Activated naive CD4-positive, alpha-beta T cell treated with anti-CD3 and anti-CD28 coated beads, Interleukin-2, amount 10 ng/mL, durations not matched to agents 7 days and 5 days (primary cell): Measurements from ENCODE around the gene CRB3.
A peak's percentile ranks its signal among the peaks of the same experiment; 100 is the strongest.

ENCODE experiments used
- CTCF ChIA-PET: fragments of 350-600 bp; sonication (Branson Sonifier 250); formaldehyde crosslinking; loops from one replicate; lab custom pipeline; 2021; ENCODE audit warnings: antibody characterized with exemption; lab: Charles Lee
- DNase-seq: peaks from one replicate; pipeline ENCODE4 v3.0.0-alpha.2; 2020
- H3K27ac Mint-ChIP-seq: one replicate; pipeline ENCODE4 v1.8.0; 2021; ENCODE audit warnings: mild to moderate bottlenecking, moderate library complexity, mixed read lengths
- H3K27me3 Mint-ChIP-seq: one replicate; pipeline ENCODE4 v1.8.0; 2021; ENCODE audit warnings: mild to moderate bottlenecking, mixed read lengths
- H3K36me3 Mint-ChIP-seq: one replicate; pipeline ENCODE4 v1.8.0; 2021; ENCODE audit warnings: mixed read lengths
- H3K4me1 Mint-ChIP-seq: one replicate; pipeline ENCODE4 v1.8.0; 2021; ENCODE audit warnings: mixed read lengths
- H3K4me3 Mint-ChIP-seq: one replicate; pipeline ENCODE4 v1.8.0; 2021; ENCODE audit warnings: mild to moderate bottlenecking, moderate library complexity, mixed read lengths
- H3K9me3 Mint-ChIP-seq: one replicate; pipeline ENCODE4 v1.8.0; 2021; ENCODE audit warnings: mixed read lengths

The CRB3 gene

GRCh38 chr19:6450166-6450565, 13.9 kb upstream of the CRB3 start:
- no peak overlapping the region for H3K4me3 Mint-ChIP-seq
- no peaks in the 10 kb centered on the region for H3K27me3 Mint-ChIP-seq
- no peak for DNase-seq
- H3K4me1 Mint-ChIP-seq, result no peaks in the 10 kb centered on the region
- CTCF ChIA-PET, result no interaction called here
- peaks cover 38% of the 10 kb centered on the region for H3K36me3 Mint-ChIP-seq
- peaks cover 21% of the 10 kb centered on the region for H3K9me3 Mint-ChIP-seq
- H3K27ac Mint-ChIP-seq, result no peak overlapping the region

DNA sequence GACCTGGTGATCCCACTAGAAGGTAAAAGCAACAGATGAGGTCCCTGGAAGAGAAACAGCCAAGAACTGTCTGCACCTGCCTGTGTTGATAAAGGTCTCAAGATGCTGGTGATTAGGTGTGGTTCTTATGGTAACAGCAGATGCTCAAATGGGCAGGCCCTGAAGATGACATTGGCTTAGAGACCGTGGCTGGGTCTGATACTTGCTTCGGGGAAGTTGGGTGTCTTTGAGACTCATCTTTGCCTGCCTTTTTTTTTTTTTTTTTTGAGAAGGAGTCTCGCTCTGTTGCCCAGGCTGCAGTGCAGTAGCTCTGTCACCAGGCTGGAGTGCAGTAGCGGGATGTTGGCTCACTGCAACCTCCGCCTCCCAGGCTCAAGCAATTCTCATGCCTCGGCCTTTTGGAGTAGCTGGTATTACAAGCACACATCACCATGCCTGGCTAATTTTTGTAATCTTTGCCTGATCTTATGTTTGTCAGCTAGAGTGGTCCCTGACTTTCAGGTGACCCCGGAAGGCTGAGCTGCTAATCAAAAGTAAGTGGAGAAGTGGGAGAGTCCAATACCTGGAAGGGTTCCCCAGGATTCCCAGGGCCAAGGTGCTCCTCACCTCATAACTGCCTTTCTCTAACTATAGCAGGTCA, 12.4 kb upstream of the CRB3 start:
- Mint-ChIP-seq H3K36me3 (peaks cover 46% of the 10 kb centered on the region), H3K27ac (no peak overlapping the region), H3K9me3 (peaks cover 29% of the 10 kb centered on the region), H3K4me3 (no peak overlapping the region), H3K4me1 (no peaks in the 10 kb centered on the region), H3K27me3 (no peaks in the 10 kb centered on the region)
- CTCF ChIA-PET, result no interaction called here
- DNase-seq, result no peak

- H3K9me3 Mint-ChIP-seq, result peaks cover 29% of the 10 kb centered on the region
- peaks cover 48% of the 10 kb centered on the region for H3K36me3 Mint-ChIP-seq
- no peaks in the 10 kb centered on the region for H3K4me1 Mint-ChIP-seq
- DNase-seq, result no peak
- H3K4me3 Mint-ChIP-seq, result no peak overlapping the region
- CTCF ChIA-PET, result no interaction called here
- no peak overlapping the region for H3K27ac Mint-ChIP-seq
- H3K27me3 Mint-ChIP-seq, result no peaks in the 10 kb centered on the region
Measured at GRCh38 chr19:6452223-6452614, 11.9 kb upstream of the CRB3 start.

GRCh38 chr19:6452899-6453298, 11.2 kb upstream of the CRB3 start:
- no peak for DNase-seq
- H3K9me3 Mint-ChIP-seq, result peaks cover 29% of the 10 kb centered on the region
- CTCF ChIA-PET, result no interaction called here
- no peaks in the 10 kb centered on the region for H3K27me3 Mint-ChIP-seq
- H3K4me1 Mint-ChIP-seq, result peaks cover under 1% of the 10 kb centered on the region
- no peak overlapping the region for H3K4me3 Mint-ChIP-seq
- H3K27ac Mint-ChIP-seq, result no peak overlapping the region
- H3K36me3 Mint-ChIP-seq, result peaks cover 51% of the 10 kb centered on the region

DNA sequence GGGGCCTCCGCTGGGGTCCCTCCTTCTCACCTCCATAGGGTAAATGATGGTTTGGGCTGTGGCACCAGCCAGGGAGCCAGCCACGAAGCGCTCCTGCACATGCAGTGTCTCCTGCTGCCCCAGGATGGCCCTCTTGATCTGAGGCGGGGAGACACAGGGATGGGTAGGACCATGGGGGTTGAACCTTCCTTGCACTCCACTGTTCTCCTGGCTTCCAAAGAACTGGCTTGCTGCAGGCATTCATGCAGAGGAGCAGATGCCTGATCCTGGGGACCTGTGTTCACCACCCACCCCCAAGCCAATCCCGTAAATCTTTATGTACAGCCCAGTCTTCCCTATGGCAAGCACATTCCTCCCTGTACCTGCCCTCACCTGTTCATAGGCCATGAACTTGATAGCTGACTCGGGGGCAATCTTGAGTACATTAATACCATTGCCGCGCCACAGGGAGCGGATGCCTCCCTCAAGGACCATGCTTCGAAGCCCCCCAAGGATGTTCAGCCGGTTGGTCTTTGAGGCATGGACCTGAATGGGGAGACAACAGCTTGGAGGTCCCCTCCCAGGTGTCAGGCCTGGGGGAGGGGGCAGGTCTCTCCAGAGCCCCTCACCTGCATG, 10.0 kb upstream of the CRB3 start:
- H3K4me1 Mint-ChIP-seq, result peaks cover 12% of the 10 kb centered on the region
- no peak overlapping the region for H3K4me3 Mint-ChIP-seq
- H3K36me3 Mint-ChIP-seq, result peaks cover 51% of the 10 kb centered on the region
- no peaks in the 10 kb centered on the region for H3K27me3 Mint-ChIP-seq
- peaks cover 29% of the 10 kb centered on the region for H3K9me3 Mint-ChIP-seq
- CTCF ChIA-PET, result no interaction called here
- no peak for DNase-seq
- H3K27ac Mint-ChIP-seq, result no peak overlapping the region

DNA sequence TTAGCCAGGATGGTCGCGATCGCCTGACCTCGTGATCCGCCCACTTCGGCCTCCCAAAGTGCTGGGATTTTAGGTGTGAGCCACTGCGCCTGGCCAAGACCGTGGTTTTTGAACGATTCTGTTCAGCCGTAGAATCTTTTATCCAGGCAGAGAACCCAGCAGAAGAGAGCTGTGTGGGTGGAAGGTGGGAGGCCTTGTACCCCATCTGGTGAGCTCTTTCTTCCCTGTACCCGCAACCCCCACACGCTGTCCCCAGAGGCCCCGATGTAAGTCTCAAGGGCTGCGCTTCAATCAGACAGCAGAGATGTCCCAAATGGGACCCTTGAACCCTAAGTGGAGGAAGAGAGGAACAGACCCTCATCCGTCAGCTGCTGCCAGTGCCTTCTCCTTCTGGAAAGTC, 8.1 kb upstream of the CRB3 start:
- H3K4me1 Mint-ChIP-seq, result peaks cover 19% of the 10 kb centered on the region
- no peak overlapping the region for H3K4me3 Mint-ChIP-seq
- CTCF ChIA-PET, result no interaction called here
- H3K27ac Mint-ChIP-seq, result no peak overlapping the region
- H3K27me3 Mint-ChIP-seq, result peaks cover 4% of the 10 kb centered on the region
- no peak for DNase-seq
- H3K36me3 Mint-ChIP-seq, result peaks cover 48% of the 10 kb centered on the region
- peaks cover 29% of the 10 kb centered on the region for H3K9me3 Mint-ChIP-seq

DNA sequence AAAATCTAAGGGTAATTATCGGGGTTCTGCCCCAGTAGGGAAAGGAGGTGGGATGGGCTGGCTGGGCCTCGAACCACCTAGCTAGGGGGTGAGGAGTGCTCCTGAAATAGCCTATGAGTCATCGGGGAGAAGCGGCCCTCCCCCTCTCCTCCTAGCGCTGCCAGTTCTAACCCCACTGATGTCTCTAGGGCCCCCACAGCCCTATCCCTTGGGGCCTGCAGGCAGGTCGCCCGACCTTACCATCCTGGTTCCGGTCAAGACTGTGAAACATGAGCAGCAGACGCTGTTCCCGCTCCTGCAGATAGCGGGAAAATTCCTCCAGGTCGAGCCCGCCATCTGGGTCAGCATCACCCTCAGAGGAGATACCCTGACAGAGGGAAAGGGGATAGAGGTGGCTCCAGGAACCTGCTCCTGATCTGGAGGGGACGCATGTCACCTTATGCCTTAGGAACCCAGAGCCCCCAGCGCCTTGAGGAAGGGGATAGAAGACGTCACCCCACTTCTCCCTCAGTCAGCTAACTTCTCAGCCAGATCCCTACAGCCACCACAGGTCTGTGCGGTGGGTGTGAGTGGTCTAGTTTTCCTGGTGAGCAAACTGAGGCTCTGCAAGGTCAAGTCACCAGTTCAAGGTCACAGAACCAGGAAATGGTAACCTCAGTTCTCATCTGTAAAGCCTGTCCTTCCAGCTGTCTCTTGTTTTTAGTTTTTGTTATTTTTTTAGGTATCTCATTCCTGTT, 5.9 kb upstream of the CRB3 start:
- CTCF ChIA-PET, result no interaction called here
- H3K36me3 Mint-ChIP-seq, result peaks cover 37% of the 10 kb centered on the region
- H3K27me3 Mint-ChIP-seq, result peaks cover 4% of the 10 kb centered on the region
- H3K27ac Mint-ChIP-seq, result peak overlapping the region; percentile 69
- H3K4me3 Mint-ChIP-seq, result peak overlapping the region; percentile 91
- peaks cover 25% of the 10 kb centered on the region for H3K9me3 Mint-ChIP-seq
- peaks cover 24% of the 10 kb centered on the region for H3K4me1 Mint-ChIP-seq
- DNase-seq, result no peak

DNA sequence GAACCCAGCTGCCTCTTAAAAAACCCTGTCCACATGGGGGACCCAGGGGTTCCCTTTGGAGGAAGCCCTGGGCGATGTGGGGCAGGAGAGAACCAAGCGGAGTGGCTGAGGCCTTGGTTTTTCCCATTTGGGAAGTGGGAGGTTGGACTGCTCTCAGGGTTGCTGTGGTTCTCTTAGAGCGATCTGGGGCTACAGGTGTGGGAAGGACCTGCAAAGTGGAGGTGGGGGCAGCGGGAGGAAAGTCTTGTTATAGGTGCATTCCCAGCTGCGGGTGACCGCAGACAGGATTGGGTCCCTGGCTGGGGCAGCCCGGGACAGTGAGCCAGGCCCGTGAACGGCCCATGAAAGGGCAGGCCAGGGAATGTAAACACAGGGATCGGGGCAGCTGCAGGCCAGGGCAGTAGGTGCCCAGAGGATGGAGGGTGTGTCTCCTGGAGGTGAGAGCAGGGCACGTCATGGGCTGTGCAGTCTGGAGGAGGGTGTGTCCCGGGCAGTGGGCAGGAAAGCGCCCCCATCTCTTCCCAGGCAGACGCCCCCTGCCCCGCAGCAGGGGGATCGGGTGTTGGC, 5.3 kb upstream of the CRB3 start:
- H3K9me3 Mint-ChIP-seq, result peaks cover 20% of the 10 kb centered on the region
- peak overlapping the region; percentile 91 for H3K4me3 Mint-ChIP-seq
- CTCF ChIA-PET, result no interaction called here
- H3K27ac Mint-ChIP-seq, result peak overlapping the region; percentile 69
- H3K27me3 Mint-ChIP-seq, result peaks cover 4% of the 10 kb centered on the region
- peaks cover 24% of the 10 kb centered on the region for H3K4me1 Mint-ChIP-seq
- peaks cover 32% of the 10 kb centered on the region for H3K36me3 Mint-ChIP-seq
- DNase-seq, result no peak

DNA sequence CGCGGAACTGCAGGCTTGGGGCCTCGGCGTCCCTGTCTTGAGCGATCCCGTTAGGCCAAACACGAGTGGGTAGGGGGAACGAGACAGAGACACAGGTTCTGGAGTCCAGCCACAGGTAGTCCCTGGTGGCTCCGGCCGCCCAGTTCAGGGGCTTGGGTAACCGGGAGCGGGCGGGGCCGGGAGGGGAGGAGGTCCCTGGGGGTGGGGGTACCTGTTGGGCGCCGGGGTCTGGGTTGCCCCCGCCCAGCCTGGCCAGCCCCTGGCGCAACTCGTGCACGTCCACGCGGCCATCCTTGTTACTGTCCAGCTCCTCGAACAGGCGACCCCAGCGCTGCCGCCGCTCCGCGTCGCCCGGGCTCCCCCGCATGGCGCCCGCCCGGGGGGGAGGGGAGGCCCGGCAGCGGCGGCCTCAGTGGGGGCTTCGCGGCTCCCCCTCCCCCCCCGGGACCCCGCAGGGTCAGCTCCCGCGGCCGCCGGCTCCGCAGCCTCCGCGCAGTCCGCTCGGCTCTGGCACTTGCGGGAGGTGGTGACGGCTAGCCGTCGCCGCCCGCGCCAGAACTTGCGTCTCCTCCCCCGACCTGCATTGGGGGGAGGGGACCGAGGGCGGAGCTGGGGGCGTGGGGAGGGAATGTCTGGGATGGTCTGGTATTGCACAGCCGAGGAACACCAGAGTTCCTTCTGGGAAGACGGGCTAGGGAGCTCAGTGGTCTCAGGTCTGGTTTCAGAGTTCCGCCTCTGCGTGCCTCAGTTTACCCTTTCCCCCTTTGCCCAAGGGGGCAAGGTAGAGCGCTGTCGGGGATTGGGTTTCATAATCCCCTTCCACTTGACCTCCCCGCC, 4.6 kb upstream of the CRB3 start, which contains the start of gene SLC25A23:
SLC25A23 (minus strand) TSS at position 531 of the 837 bp plus-strand sequence; CDS start at position 367, 164 bp downstream.
- Mint-ChIP-seq H3K36me3 (peaks cover 25% of the 10 kb centered on the region), H3K9me3 (peaks cover 14% of the 10 kb centered on the region), H3K4me3 (peak within 1 kb of the TSS; percentile 91), H3K27me3 (peaks cover 8% of the 10 kb centered on the region), H3K4me1 (peaks cover 28% of the 10 kb centered on the region), H3K27ac (peak within 1 kb of the TSS; percentile 85)
- DNase-seq, result peak; percentile 77
- CTCF ChIA-PET, result no interaction called here

DNA sequence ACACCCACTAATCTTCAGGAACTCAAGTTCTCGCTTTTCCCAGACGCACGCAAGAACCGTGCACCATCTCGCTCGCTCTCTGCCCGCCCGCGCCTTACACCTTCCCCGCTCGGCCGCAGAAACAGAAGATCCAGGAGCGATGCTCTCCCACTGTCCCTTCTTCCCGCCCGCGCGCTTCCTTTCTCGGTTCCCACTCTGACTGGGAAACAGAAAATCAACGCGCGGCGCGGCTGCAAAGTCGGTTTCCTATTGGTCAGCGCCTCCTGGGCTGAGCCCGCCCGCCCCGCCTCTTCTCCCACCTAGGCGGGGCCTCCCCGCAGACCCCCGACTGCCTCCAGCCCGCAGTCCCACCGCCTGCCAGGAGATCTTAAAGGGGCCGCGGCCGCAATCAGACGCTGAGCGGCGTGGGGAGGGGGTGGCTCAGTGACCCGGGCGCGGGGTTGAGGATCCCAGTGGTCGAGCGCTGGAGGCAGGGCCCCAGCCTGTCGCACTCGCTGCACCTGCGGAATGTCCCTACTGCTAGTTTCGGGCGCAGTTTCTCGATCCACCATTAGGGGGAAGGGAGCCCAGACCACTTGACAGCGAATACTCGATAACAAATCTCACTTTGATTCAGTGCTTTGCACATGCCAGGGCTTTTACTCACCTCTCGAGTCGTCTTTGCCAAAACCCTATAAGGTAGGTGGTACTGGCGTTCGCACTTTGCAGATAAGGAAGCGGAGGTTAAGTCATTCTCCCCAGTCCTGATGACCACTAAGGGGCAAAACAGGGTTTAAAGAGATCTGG, 3.8 kb upstream of the CRB3 start:
- H3K9me3 Mint-ChIP-seq, result peaks cover 6% of the 10 kb centered on the region
- H3K4me3 Mint-ChIP-seq, result peak overlapping the region; percentile 90
- peaks cover 11% of the 10 kb centered on the region for H3K27me3 Mint-ChIP-seq
- H3K4me1 Mint-ChIP-seq, result peaks cover 34% of the 10 kb centered on the region
- CTCF ChIA-PET, result no interaction called here
- H3K36me3 Mint-ChIP-seq, result peaks cover 17% of the 10 kb centered on the region
- H3K27ac Mint-ChIP-seq, result peak overlapping the region; percentile 85
- DNase-seq, result peak; percentile 98

DNA sequence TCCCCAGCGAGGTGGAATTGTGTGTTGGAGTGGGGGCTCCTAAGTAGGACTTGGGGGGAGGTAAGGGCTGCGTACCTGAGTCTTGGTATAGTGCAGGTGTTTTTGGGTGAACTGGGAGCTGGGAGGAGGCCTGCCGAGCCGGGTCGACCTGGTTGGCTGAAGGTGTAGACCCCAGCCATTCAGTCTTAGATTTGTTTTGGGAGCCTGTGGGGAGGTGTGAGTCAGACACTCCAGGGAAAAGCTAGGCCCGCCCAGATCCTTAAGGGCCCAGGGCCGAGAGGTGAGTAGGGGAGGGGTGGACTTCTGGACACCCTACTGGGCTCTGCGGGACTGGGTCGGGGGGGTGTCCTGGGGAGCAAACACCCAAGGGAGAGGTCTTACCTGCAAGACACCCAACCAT, 935 bp downstream of the CRB3 start:
- Mint-ChIP-seq H3K9me3 (no peaks in the 10 kb centered on the region), H3K27me3 (peaks cover 12% of the 10 kb centered on the region), H3K4me1 (peaks cover 23% of the 10 kb centered on the region), H3K27ac (no peak overlapping the region), H3K4me3 (no peak overlapping the region), H3K36me3 (peaks cover 18% of the 10 kb centered on the region)
- DNase-seq, result no peak
- CTCF ChIA-PET, result no interaction called here

DNA sequence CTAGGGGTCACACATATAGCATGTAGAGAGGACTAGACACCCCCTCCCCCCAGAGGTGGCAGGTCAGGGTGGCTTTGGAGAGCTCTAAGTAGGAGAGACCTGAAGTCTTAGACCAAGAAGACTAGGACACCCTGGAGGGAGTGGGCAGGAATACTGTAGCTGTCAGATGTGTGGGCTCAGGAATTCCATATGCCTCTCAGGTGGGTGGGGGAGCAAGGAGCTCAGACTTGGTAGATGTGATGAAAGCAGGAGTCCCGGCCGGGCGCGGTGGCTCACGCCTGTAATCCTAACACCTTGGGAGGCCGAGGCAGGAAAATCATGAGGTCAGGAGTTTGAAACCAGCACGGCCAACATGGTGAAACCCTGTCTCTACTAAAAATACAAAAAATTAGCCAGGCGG, 1.6 kb downstream of the CRB3 start:
- H3K27me3 Mint-ChIP-seq, result peaks cover 10% of the 10 kb centered on the region

GRCh38 chr19:6466526-6467248, 2.6 kb downstream of the CRB3 start:
- H3K36me3 Mint-ChIP-seq, result peaks cover 21% of the 10 kb centered on the region
- H3K4me3 Mint-ChIP-seq, result no peak overlapping the region
- H3K27me3 Mint-ChIP-seq, result peaks cover 10% of the 10 kb centered on the region
- DNase-seq, result no peak
- peak overlapping the region; percentile 33 for H3K27ac Mint-ChIP-seq
- H3K9me3 Mint-ChIP-seq, result no peaks in the 10 kb centered on the region
- H3K4me1 Mint-ChIP-seq, result peaks cover 19% of the 10 kb centered on the region
- CTCF ChIA-PET, result no interaction called here

More for the DNA sequence above, 1.6 kb downstream of the CRB3 start:
- Mint-ChIP-seq H3K27ac (no peak overlapping the region), H3K4me1 (peaks cover 19% of the 10 kb centered on the region), H3K36me3 (peaks cover 21% of the 10 kb centered on the region), H3K4me3 (no peak overlapping the region), H3K9me3 (no peaks in the 10 kb centered on the region)
- DNase-seq, result no peak
- CTCF ChIA-PET, result no interaction called here
